Measurements from ENCODE around the gene GHRL.

The GHRL gene

GRCh38 chr3:10289077-10289476 is 3.7 kb downstream of the GHRL start:
- H3K4me2 ChIP-seq (ENCODE audit: low read depth, low read length, poor library complexity, severe bottlenecking) = no peak overlapping the region
- H3K9me2 ChIP-seq (replicated peaks; ENCODE audit: insufficient read depth, low read length) = no peaks in the 10 kb centered on the region
- H3K36me3 ChIP-seq (ENCODE audit: low read length) = peaks cover 3% of the 10 kb centered on the region; the same call in 1 of the 2 replicates
- no peaks in the 10 kb centered on the region for H4K20me1 ChIP-seq (ENCODE audit: low read depth, low read length)
- no peak overlapping the region for H3K27ac ChIP-seq (ENCODE audit: low read depth, low read length)
- no peak for TF ChIP-seq CTCF (IDR thresholded peaks at IDR 0.05; ENCODE audit: insufficient read depth, low read length, poor library complexity, severe bottlenecking)
- no peak for TF ChIP-seq EZH2phosphoT487 (conservative IDR thresholded peaks at IDR 0.05; ENCODE audit: low read length)
- H3F3A ChIP-seq (ENCODE audit: insufficient read depth) = peaks cover 4% of the 10 kb centered on the region; the same call in 1 of the 2 replicates
- no peaks in the 10 kb centered on the region for H3K27me3 ChIP-seq (ENCODE audit: low read length)
- H3K79me2 ChIP-seq (ENCODE audit: insufficient read depth, low read length) = no peaks in the 10 kb centered on the region
- H3K9ac ChIP-seq (ENCODE audit: low read length) = no peak overlapping the region
- no peak overlapping the region for H3K4me3 ChIP-seq (ENCODE audit: insufficient read depth, low read length, poor library complexity, severe bottlenecking)
- H2AFZ ChIP-seq (ENCODE audit: low read depth, low read length, severe bottlenecking) = no peak overlapping the region
- no peaks in the 10 kb centered on the region for H3K9me3 ChIP-seq (ENCODE audit: insufficient read depth, low read length)

DNA sequence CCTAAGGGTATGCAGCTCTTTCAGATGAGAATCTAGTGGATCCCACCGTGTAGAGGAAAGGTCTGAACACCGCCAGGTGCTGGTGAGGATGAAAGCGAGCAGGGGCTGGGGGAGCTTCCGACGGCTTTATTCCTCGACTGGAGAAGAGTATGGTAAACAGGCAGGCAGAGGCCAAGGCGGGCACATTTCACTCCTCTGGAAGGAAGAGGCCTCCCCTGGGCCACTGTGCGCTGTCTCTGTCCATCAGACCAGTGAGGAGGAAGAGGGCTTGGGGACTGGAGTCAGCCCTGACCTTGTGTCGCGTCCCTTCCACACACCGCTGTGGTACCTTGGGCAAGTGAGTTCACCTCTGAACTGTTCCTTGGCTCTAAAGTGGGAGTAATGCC is 4.2 kb downstream of the GHRL start:
- TF ChIP-seq EZH2phosphoT487 (conservative IDR thresholded peaks at IDR 0.05; ENCODE audit: low read length) (no peak), CTCF (IDR thresholded peaks at IDR 0.05; ENCODE audit: insufficient read depth, low read length, poor library complexity, severe bottlenecking) (no peak)
- Histone ChIP-seq H3K9ac (ENCODE audit: low read length) (no peak overlapping the region), H3K9me3 (ENCODE audit: insufficient read depth, low read length) (no peaks in the 10 kb centered on the region), H3K9me2 (replicated peaks; ENCODE audit: insufficient read depth, low read length) (no peaks in the 10 kb centered on the region), H3F3A (ENCODE audit: insufficient read depth) (peaks cover 2% of the 10 kb centered on the region; the same call in 1 of the 2 replicates), H3K4me3 (ENCODE audit: insufficient read depth, low read length, poor library complexity, severe bottlenecking) (no peak overlapping the region), H4K20me1 (ENCODE audit: low read depth, low read length) (no peaks in the 10 kb centered on the region), H2AFZ (ENCODE audit: low read depth, low read length, severe bottlenecking) (no peak overlapping the region), H3K27me3 (ENCODE audit: low read length) (no peaks in the 10 kb centered on the region), H3K4me2 (ENCODE audit: low read depth, low read length, poor library complexity, severe bottlenecking) (no peak overlapping the region), H3K36me3 (ENCODE audit: low read length) (peaks cover 3% of the 10 kb centered on the region; the same call in 1 of the 2 replicates), H3K27ac (ENCODE audit: low read depth, low read length) (no peak overlapping the region), H3K79me2 (ENCODE audit: insufficient read depth, low read length) (no peaks in the 10 kb centered on the region)

DNA sequence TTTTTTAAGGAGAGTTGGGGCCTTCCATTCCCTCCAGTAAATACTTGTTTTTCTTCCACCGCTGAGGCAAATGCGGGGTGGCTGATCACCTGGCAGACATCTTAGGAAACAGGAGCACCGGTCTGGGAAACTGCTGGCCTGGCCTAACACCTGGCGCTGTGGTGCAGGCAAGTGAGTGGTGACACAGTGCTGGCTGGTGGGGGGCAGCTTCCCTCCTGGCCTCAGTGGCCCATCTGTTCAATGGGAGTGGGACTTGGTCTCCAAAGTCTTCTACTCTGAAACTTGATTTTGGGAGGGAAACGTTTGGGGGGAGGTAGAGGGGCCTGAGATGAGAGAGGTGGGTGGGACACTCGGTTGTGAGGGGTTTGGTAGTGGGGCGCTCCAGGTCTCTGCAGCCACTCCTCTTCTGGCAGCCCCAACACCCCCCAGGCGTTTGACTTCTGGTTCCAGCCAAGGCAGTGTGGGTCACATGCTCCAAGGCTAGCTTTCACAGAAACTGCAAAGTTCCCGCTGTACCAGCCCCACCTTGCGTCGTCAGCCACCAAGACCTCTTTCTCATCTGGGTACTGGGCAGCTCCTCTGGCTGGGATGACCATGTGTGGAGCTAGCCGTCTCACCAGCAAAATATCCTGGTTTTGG is 4.7 kb downstream of the GHRL start:
- H3F3A ChIP-seq (ENCODE audit: insufficient read depth) = no peaks in the 10 kb centered on the region
- no peak overlapping the region for H3K4me3 ChIP-seq (ENCODE audit: insufficient read depth, low read length, poor library complexity, severe bottlenecking)
- no peaks in the 10 kb centered on the region for H3K9me2 ChIP-seq (replicated peaks; ENCODE audit: insufficient read depth, low read length)
- H3K79me2 ChIP-seq (ENCODE audit: insufficient read depth, low read length) = no peaks in the 10 kb centered on the region
- peaks cover 6% of the 10 kb centered on the region; the same call in 1 of the 2 replicates for H3K36me3 ChIP-seq (ENCODE audit: low read length)
- H3K27me3 ChIP-seq (ENCODE audit: low read length) = no peaks in the 10 kb centered on the region
- no peak overlapping the region for H2AFZ ChIP-seq (ENCODE audit: low read depth, low read length, severe bottlenecking)
- no peak overlapping the region for H3K27ac ChIP-seq (ENCODE audit: low read depth, low read length)
- no peaks in the 10 kb centered on the region for H4K20me1 ChIP-seq (ENCODE audit: low read depth, low read length)
- H3K9me3 ChIP-seq (ENCODE audit: insufficient read depth, low read length) = no peaks in the 10 kb centered on the region
- H3K9ac ChIP-seq (ENCODE audit: low read length) = no peak overlapping the region
- no peak for TF ChIP-seq CTCF (IDR thresholded peaks at IDR 0.05; ENCODE audit: insufficient read depth, low read length, poor library complexity, severe bottlenecking)
- no peak for TF ChIP-seq EZH2phosphoT487 (conservative IDR thresholded peaks at IDR 0.05; ENCODE audit: low read length)
- no peak overlapping the region for H3K4me2 ChIP-seq (ENCODE audit: low read depth, low read length, poor library complexity, severe bottlenecking)
